GM10266 (cell line): Measurements from ENCODE around the gene TSPOAP1.

ENCODE experiments used
- DNase-seq: peaks from one replicate; pipeline ENCODE4 v3.0.0; 2012; ENCODE audit errors: extremely low spot score
- CTCF ChIP-seq: IDR thresholded peaks from 2 replicates; pipeline ENCODE4 v1.5.1; 2012; ENCODE audit warnings: mild to moderate bottlenecking, low read depth; ENCODE audit not compliant: control insufficient read depth, insufficient read depth; ENCODE audit errors: missing control alignments

The TSPOAP1 gene

DNA sequence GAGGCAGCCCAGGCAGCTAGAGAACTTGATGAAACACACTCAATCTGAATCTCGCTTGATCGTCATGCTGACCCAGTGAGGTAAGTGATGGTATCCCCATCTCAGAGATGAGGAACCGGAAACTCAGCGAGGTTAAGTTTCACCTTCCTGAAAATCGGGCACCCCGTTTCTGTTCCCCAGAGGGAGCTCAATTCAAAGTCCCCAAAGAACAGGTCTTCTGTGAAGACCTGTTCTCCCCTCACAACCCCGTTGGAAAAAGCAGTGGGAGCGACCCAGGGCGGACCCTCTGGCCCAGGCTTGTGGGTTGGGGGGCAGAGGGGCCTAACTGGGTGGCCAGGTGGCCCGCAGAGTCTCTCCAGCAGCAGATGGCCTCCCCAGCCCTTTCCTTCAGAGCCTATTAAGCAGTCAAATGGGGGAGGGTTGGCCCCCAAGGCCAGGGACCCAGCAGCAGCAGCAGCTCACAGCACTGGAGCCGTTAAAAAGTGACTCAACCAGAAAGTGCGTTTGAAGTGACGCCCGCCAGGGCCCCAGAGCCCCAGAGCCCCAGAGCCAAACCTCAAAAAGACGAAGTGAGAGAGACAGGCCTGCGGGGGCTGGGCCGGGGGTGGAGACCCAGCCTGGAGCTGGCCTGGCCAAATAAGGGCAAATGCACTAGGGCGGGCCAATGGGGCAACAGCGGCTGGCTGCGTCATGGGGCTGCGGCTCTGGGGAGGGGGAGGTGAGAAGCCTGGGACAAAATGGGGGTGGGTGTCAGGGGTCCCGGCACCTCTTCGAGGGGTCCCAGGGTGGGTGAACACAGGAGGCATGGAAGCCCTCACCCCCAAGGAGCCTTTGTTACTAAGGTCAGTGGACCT lies 9.2 kb upstream of the TSPOAP1 start:
- TF ChIP-seq CTCF, result peak; percentile 9
- DNase-seq, result peak; percentile 68

- no peak for DNase-seq
- no peak for TF ChIP-seq CTCF
Measured at GRCh38 chr17:58337210-58337599, 8.6 kb upstream of the TSPOAP1 start.

GRCh38 chr17:58336456-58337209 lies 8.0 kb upstream of the TSPOAP1 start:
- no peak for TF ChIP-seq CTCF
- no peak for DNase-seq

GRCh38 chr17:58335779-58336455 lies 7.3 kb upstream of the TSPOAP1 start:
- TF ChIP-seq CTCF, result no peak
- DNase-seq, result no peak

DNA sequence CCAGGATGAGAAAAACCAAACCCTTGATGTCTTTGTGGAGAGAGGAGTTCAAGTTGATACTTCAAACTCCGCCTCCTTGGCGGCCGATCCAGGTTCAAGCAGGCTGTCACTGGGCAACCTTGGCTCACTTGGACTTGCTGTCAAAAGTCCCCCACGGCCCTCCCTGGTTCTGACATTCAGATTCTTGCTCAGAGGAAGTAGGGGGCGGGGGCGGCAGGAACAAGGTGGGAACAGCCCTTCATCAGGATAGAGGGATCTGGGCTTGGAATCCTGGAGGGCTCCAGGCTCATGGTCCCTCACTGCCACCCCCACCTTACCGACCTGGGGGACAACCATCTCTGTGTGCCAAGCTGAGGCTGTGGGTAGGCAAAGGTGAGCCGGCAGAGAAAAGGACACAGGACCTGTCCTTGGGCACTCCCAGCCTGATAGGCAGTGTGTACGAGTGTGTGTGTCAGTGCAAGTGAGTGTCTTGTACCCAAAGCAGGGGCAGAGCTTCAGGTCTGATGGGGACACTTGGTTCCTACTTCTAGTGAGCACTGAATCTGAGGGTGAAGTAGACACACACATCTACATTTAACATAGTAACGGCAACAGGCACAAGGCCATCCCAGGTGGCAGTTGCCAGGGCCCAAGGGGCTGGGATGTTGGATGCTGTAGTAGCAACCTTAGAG lies 6.6 kb upstream of the TSPOAP1 start:
- DNase-seq, result no peak

GRCh38 chr17:58334661-58335060 lies 6.1 kb upstream of the TSPOAP1 start:
- TF ChIP-seq CTCF, result no peak
- no peak for DNase-seq

More for the DNA sequence above, 6.6 kb upstream of the TSPOAP1 start:
- no peak for TF ChIP-seq CTCF
